H9 (cell line): ENCODE results near the gene AQP12A. TPM values are rescaled to one million over a fixed set of nuclear protein-coding genes. Genes with fewer than 3 reads are reported as not detected.
A peak's percentile ranks its signal among the peaks of the same experiment; 100 is the strongest.

Experiments used
- DNase-seq: peaks from one replicate; pipeline ENCODE4 v3.0.0-alpha.2; 2017
- H2AFZ ChIP-seq: one replicate; pipeline ENCODE4 v1.6.1; 2013; ENCODE audit warnings: mild to moderate bottlenecking, low read length, control low read depth, moderate library complexity
- H2AK5ac ChIP-seq: 2 replicates; pipeline ENCODE4 v1.6.1; 2013; ENCODE audit warnings: low read length, control low read depth, mixed read lengths; ENCODE audit not compliant: insufficient read length
- H2BK120ac ChIP-seq: one replicate; pipeline ENCODE4 v1.6.1; 2013; ENCODE audit warnings: low read depth, mild to moderate bottlenecking, low read length, control low read depth, inconsistent platforms; ENCODE audit not compliant: poor library complexity, severe bottlenecking
- H2BK12ac ChIP-seq: 2 replicates; pipeline ENCODE4 v1.6.1; 2013; ENCODE audit warnings: low read length, control low read depth, mixed read lengths, low read depth; ENCODE audit not compliant: insufficient read length
- H2BK15ac ChIP-seq: 2 replicates; pipeline ENCODE4 v1.6.1; 2013; ENCODE audit warnings: low read depth, low read length, control low read depth
- H2BK20ac ChIP-seq: one replicate; pipeline ENCODE4 v1.6.1; 2013; ENCODE audit warnings: low read depth, mild to moderate bottlenecking, low read length, control low read depth, inconsistent platforms; ENCODE audit not compliant: poor library complexity, severe bottlenecking
- H2BK5ac ChIP-seq: 2 replicates; pipeline ENCODE4 v1.6.1; 2013; ENCODE audit warnings: low read length, control low read depth, mixed read lengths; ENCODE audit not compliant: insufficient read length
- H3K14ac ChIP-seq: 2 replicates; pipeline ENCODE4 v1.6.1; 2013; ENCODE audit warnings: low read length, control low read depth; ENCODE audit not compliant: insufficient read depth
- H3K18ac ChIP-seq: 2 replicates; pipeline ENCODE4 v1.6.1; 2013; ENCODE audit warnings: low read depth, mild to moderate bottlenecking, mixed read lengths, low read length, control low read depth; ENCODE audit not compliant: insufficient read length
- H3K23ac ChIP-seq: 2 replicates; pipeline ENCODE4 v1.6.1; 2013; ENCODE audit warnings: low read length, control low read depth, mixed read lengths, low read depth; ENCODE audit not compliant: insufficient read length
- H3K23me2 ChIP-seq: 2 replicates; pipeline ENCODE4 v1.6.1; 2013; ENCODE audit warnings: low read depth, mild to moderate bottlenecking, mixed read lengths, low read length, control low read depth; ENCODE audit not compliant: insufficient read length, poor library complexity, severe bottlenecking
- H3K27ac ChIP-seq: 2 replicates; pipeline ENCODE4 v1.5.1; 2013; ENCODE audit warnings: low read length, control low read depth, mixed read lengths, low read depth; ENCODE audit not compliant: insufficient read length
- H3K27me3 ChIP-seq: 2 replicates; pipeline ENCODE4 v1.6.1; 2013; ENCODE audit warnings: low read length, control low read depth, inconsistent platforms; ENCODE audit not compliant: insufficient read depth
- H3K4ac ChIP-seq: 2 replicates; pipeline ENCODE4 v1.6.1; 2013; ENCODE audit warnings: low read depth, mild to moderate bottlenecking, control low read depth, inconsistent platforms, low read length, moderate library complexity
- H3K4me1 ChIP-seq: 2 replicates; pipeline ENCODE4 v1.6.1; 2013; ENCODE audit warnings: low read length, control low read depth, inconsistent platforms; ENCODE audit not compliant: insufficient read depth
- H3K4me2 ChIP-seq: 2 replicates; pipeline ENCODE4 v1.6.1; 2013; ENCODE audit warnings: low read length, control low read depth, mixed read lengths; ENCODE audit not compliant: insufficient read length, insufficient read depth
- H3K56ac ChIP-seq: 2 replicates; pipeline ENCODE4 v1.6.1; 2013; ENCODE audit warnings: low read depth, mild to moderate bottlenecking, mixed read lengths, low read length, control low read depth; ENCODE audit not compliant: insufficient read length
- H3K79me1 ChIP-seq: 2 replicates; pipeline ENCODE4 v1.6.1; 2013; ENCODE audit warnings: low read depth, mild to moderate bottlenecking, moderate library complexity, low read length, control low read depth, inconsistent platforms; ENCODE audit not compliant: insufficient read depth, poor library complexity, severe bottlenecking
- H3K79me2 ChIP-seq: 2 replicates; pipeline ENCODE4 v1.6.1; 2013; ENCODE audit warnings: low read length, control low read depth, inconsistent platforms; ENCODE audit not compliant: insufficient read depth
- H3K9ac ChIP-seq: 2 replicates; pipeline ENCODE4 v1.6.1; 2013; ENCODE audit warnings: low read length, control low read depth, mixed read lengths; ENCODE audit not compliant: insufficient read length; ENCODE audit errors: extremely low read depth
- H3K9me3 ChIP-seq: one replicate; pipeline ENCODE4 v1.6.1; 2013; ENCODE audit warnings: low read depth, low read length, inconsistent platforms; ENCODE audit not compliant: control insufficient read depth
- H3T11ph ChIP-seq: one replicate; pipeline ENCODE4 v1.6.1; 2013; ENCODE audit warnings: mild to moderate bottlenecking, low read length, control low read depth, inconsistent platforms
- H4K20me1 ChIP-seq: one replicate; pipeline ENCODE4 v1.6.1; 2013; ENCODE audit not compliant: control insufficient read depth, insufficient read length, insufficient read depth
- H4K5ac ChIP-seq: 2 replicates; pipeline ENCODE4 v1.6.1; 2013; ENCODE audit warnings: low read depth, mild to moderate bottlenecking, mixed read lengths, low read length, control low read depth; ENCODE audit not compliant: insufficient read length
- H4K8ac ChIP-seq: replicated peaks from 2 replicates; pipeline ENCODE4 v1.6.1; 2013; ENCODE audit warnings: low read length, control low read depth, mixed read lengths, low read depth; ENCODE audit not compliant: insufficient read length
- H4K91ac ChIP-seq: 2 replicates; pipeline ENCODE4 v1.6.1; 2013; ENCODE audit warnings: low read depth, mild to moderate bottlenecking, moderate library complexity, mixed read lengths, low read length, control low read depth; ENCODE audit not compliant: insufficient read length
- H3K27ac Mint-ChIP-seq, 3 experiments: 2 replicates in 2 of 3; 3 replicates in 1 of 3; pipeline ENCODE4 v1.8.0; 2020 to 2021; ENCODE audit warnings: mixed read lengths in 3 of 3, mild to moderate bottlenecking in 1 of 3, moderate library complexity in 1 of 3
- H3K27me3 Mint-ChIP-seq: 2 replicates; pipeline ENCODE4 v1.8.0; 2021; ENCODE audit warnings: low read depth, mild to moderate bottlenecking, moderate library complexity, mixed read lengths
- H3K36me3 Mint-ChIP-seq, 3 experiments: 2 replicates in 2 of 3; 3 replicates in 1 of 3; pipeline ENCODE4 v1.8.0; 2020 to 2021; ENCODE audit warnings: low read depth in 3 of 3, mixed read lengths in 3 of 3; ENCODE audit not compliant: insufficient read depth in 1 of 3
- H3K4me1 Mint-ChIP-seq, 2 experiments: 2 replicates each; pipeline ENCODE4 v1.8.0; 2020; ENCODE audit warnings: mixed read lengths in 2 of 2
- H3K4me3 Mint-ChIP-seq, 2 experiments: 2 replicates in 1 of 2; 3 replicates in 1 of 2; pipeline ENCODE4 v1.8.0; 2020 to 2021; ENCODE audit warnings: mild to moderate bottlenecking in 2 of 2, mixed read lengths in 2 of 2, moderate library complexity in 1 of 2
- H3K9me3 Mint-ChIP-seq, 2 experiments: 2 replicates in 1 of 2; 3 replicates in 1 of 2; pipeline ENCODE4 v1.8.0; 2020; ENCODE audit warnings: mild to moderate bottlenecking in 2 of 2, mixed read lengths in 2 of 2, moderate library complexity in 1 of 2
- WGBS: extraction: QIAGEN DNeasy Blood & Tissue Kit; methylation state at CpG from one replicate; pipeline ENCODE4 v1.1.7; 2013; ENCODE audit warnings: missing lambda C conversion rate, low lambda C conversion rate, mixed read lengths; ENCODE audit not compliant: insufficient read length; ENCODE audit errors: extremely low coverage; 5-methylcytosine and 5-hydroxymethylcytosine counted together
- total RNA-seq: library from RNA; stranded (reverse); gene quantifications from 2 replicates; pipeline ENCODE4 v1.2.1, GENCODE V29; 2021
- TF ChIP-seq, protein P1 (sequence below): fragments of 200-600 bp; sonication (generic); conservative IDR thresholded peaks from 3 replicates; pipeline ENCODE4 v1.8.0; 2021; ENCODE audit warnings: antibody characterized with exemption, mild to moderate bottlenecking

AQP12A gene
- total RNA-seq, 1 experiment from 2014 or later: not detected

DNA sequence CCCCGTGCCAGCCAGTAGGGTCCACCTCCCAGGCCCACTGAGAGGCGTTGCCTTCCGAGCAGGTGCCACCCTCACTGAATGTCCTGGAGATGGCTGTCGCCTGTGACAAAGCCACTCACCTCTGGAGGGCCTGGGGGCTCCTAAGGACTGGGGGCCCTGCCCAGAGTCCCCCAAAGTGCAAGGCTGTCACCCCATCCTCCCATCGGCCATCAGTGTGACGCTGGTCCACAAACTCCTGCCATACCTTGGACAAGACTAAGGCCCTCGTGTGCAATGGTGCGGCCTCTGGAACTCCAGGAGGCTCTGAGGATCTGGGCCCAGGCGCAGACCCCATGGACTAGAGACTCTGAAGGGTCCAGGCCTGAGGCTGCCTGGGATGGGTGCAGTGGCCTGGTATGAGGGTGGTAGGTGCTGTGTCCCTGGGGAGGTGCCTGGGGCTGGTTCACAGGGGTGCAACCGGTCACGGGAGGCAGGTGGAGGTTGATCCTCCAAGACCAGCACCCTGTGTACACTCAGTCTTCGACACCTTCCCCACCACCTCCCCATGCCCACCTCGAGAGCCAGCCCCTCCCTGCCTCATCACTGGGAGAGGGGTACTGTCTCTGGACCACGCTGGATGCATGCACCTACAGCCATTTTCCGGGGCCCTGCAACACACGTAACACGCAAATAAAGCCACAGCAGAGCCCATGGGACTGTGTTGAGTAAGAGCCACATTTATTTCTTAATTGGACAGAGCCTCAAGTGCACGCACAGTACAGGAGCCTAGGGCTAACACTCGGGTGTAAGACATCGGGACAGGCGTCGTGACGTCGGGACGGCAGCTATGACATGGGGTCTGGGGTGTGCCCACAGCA, 21.6 kb downstream of the AQP12A start:
- H3K27ac ChIP-seq: no peak overlapping the region
- no peaks in the 10 kb centered on the region for H3K4me1 ChIP-seq
- H4K8ac ChIP-seq: no peak overlapping the region
- H3K14ac ChIP-seq: no peak overlapping the region; the same call in 1 of the 2 replicates
- no peak overlapping the region for H3K18ac ChIP-seq
- no peak overlapping the region for H3T11ph ChIP-seq
- H4K91ac ChIP-seq: no peak overlapping the region
- H3K56ac ChIP-seq: no peak overlapping the region
- H2BK20ac ChIP-seq: no peak overlapping the region
- H2AFZ ChIP-seq: no peak overlapping the region
- WGBS: no CpG with 5 or more reads among the region's 25 CpGs
- H2BK15ac ChIP-seq: no peak overlapping the region
- Mint-ChIP-seq H3K9me3 (no peaks in the 10 kb centered on the region; a peak in 2 of 5 replicates), H3K27ac (peak overlapping the region in 1 of 3 experiments; percentile 7; a peak in 2 of 7 replicates), H3K27me3 (peaks cover 3% of the 10 kb centered on the region), H3K4me3 (no peak overlapping the region), H3K4me1 (no peaks in the 10 kb centered on the region; a peak in 1 of 4 replicates), H3K36me3 (peaks cover 7 to 15% (median 8%) of the 10 kb centered on the region in 3 experiments; a peak in 6 of 7 replicates)
- no peak overlapping the region for H4K5ac ChIP-seq
- TF ChIP-seq, protein P1, sequence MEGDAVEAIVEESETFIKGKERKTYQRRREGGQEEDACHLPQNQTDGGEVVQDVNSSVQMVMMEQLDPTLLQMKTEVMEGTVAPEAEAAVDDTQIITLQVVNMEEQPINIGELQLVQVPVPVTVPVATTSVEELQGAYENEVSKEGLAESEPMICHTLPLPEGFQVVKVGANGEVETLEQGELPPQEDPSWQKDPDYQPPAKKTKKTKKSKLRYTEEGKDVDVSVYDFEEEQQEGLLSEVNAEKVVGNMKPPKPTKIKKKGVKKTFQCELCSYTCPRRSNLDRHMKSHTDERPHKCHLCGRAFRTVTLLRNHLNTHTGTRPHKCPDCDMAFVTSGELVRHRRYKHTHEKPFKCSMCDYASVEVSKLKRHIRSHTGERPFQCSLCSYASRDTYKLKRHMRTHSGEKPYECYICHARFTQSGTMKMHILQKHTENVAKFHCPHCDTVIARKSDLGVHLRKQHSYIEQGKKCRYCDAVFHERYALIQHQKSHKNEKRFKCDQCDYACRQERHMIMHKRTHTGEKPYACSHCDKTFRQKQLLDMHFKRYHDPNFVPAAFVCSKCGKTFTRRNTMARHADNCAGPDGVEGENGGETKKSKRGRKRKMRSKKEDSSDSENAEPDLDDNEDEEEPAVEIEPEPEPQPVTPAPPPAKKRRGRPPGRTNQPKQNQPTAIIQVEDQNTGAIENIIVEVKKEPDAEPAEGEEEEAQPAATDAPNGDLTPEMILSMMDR: no peak
- no peak overlapping the region for H3K4ac ChIP-seq
- H3K23me2 ChIP-seq: no peaks in the 10 kb centered on the region
- H2BK120ac ChIP-seq: no peak overlapping the region
- H2BK5ac ChIP-seq: no peak overlapping the region
- H3K79me1 ChIP-seq: no peaks in the 10 kb centered on the region
- no peak overlapping the region for H2BK12ac ChIP-seq
- no peaks in the 10 kb centered on the region for H3K27me3 ChIP-seq
- H3K23ac ChIP-seq: no peak overlapping the region
- no peaks in the 10 kb centered on the region for H3K9me3 ChIP-seq
- DNase-seq: no peak
- no peaks in the 10 kb centered on the region for H3K79me2 ChIP-seq
- H4K20me1 ChIP-seq: peaks cover 5% of the 10 kb centered on the region
- H3K9ac ChIP-seq: no peak overlapping the region
- H2AK5ac ChIP-seq: no peak overlapping the region
- H3K4me2 ChIP-seq: no peak overlapping the region
